BJ (cell line): ENCODE data around the gene RIOX2. TPM values are rescaled to one million over a fixed set of nuclear protein-coding genes. Genes with fewer than 3 reads are reported as not detected.

Experiments used
- CTCF ChIA-PET: fragments of 350-600 bp; formaldehyde crosslinking; extraction: SDS; loops from one replicate; lab custom pipeline; 2021; ENCODE audit warnings: antibody characterized with exemption, inconsistent platforms; lab: Yijun Ruan, JAX
- POLR2A ChIA-PET: fragments of 300-600 bp; sonication (Branson Sonifier 250); formaldehyde crosslinking; extraction: SDS; loops from one replicate; lab custom pipeline; 2021; ENCODE audit warnings: antibody characterized with exemption; lab: Charles Lee
- DNase-seq: peaks from one replicate; pipeline ENCODE4 v3.0.0-alpha.2; 2011; ENCODE audit warnings: low read depth
- H3K27me3 ChIP-seq: 2 replicates; pipeline ENCODE4 v1.6.0; 2011; ENCODE audit warnings: low read length; ENCODE audit not compliant: control insufficient read depth, insufficient read depth
- H3K36me3 ChIP-seq: 2 replicates; pipeline ENCODE4 v1.5.1; 2011; ENCODE audit warnings: low read length; ENCODE audit not compliant: control insufficient read depth, insufficient read depth
- H3K4me3 ChIP-seq: 2 replicates; pipeline ENCODE4 v1.5.1; 2011; ENCODE audit warnings: low read depth, mild to moderate bottlenecking, control low read depth, low read length
- polyA plus RNA-seq: library from polyadenylated mRNA; depleted of rRNA; stranded (reverse); fragments of >200 nt; gene quantifications from 2 replicates; pipeline ENCODE4 v1.2.3, GENCODE V29; 2011
- TF ChIP-seq, protein P1 (sequence below): IDR thresholded peaks from 2 replicates; pipeline ENCODE4 v1.5.1; 2011; ENCODE audit warnings: low read depth, mild to moderate bottlenecking, control low read depth, inconsistent platforms, low read length, moderate library complexity; ENCODE audit not compliant: insufficient read depth

The RIOX2 gene
- polyA plus RNA-seq, 1 experiment: 19.6 TPM

- DNase-seq: no peak
- POLR2A ChIA-PET: no interaction called here
- Histone ChIP-seq H3K36me3 (peaks cover 3% of the 10 kb centered on the region; the same call in 1 of the 2 replicates), H3K27me3 (no peaks in the 10 kb centered on the region), H3K4me3 (no peak overlapping the region)
- TF ChIP-seq, protein P1, sequence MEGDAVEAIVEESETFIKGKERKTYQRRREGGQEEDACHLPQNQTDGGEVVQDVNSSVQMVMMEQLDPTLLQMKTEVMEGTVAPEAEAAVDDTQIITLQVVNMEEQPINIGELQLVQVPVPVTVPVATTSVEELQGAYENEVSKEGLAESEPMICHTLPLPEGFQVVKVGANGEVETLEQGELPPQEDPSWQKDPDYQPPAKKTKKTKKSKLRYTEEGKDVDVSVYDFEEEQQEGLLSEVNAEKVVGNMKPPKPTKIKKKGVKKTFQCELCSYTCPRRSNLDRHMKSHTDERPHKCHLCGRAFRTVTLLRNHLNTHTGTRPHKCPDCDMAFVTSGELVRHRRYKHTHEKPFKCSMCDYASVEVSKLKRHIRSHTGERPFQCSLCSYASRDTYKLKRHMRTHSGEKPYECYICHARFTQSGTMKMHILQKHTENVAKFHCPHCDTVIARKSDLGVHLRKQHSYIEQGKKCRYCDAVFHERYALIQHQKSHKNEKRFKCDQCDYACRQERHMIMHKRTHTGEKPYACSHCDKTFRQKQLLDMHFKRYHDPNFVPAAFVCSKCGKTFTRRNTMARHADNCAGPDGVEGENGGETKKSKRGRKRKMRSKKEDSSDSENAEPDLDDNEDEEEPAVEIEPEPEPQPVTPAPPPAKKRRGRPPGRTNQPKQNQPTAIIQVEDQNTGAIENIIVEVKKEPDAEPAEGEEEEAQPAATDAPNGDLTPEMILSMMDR: no peak
- CTCF ChIA-PET: no interaction called here
Measured at GRCh38 chr3:97960551-97960950, 11.7 kb downstream of the RIOX2 start.

- CTCF ChIA-PET: interaction anchor here (1.5 kb wide), 1 partner anchor 10 kb away, joined by 5 read pairs; no protein-coding TSS in a partner anchor
- H3K36me3 ChIP-seq: peaks cover 3% of the 10 kb centered on the region; the same call in 1 of the 2 replicates
- POLR2A ChIA-PET: no interaction called here
- TF ChIP-seq, protein P1: no peak
- H3K4me3 ChIP-seq: no peak overlapping the region
- DNase-seq: no peak
- H3K27me3 ChIP-seq: no peaks in the 10 kb centered on the region
Measured at GRCh38 chr3:97959872-97960271, 12.4 kb downstream of the RIOX2 start.

DNA sequence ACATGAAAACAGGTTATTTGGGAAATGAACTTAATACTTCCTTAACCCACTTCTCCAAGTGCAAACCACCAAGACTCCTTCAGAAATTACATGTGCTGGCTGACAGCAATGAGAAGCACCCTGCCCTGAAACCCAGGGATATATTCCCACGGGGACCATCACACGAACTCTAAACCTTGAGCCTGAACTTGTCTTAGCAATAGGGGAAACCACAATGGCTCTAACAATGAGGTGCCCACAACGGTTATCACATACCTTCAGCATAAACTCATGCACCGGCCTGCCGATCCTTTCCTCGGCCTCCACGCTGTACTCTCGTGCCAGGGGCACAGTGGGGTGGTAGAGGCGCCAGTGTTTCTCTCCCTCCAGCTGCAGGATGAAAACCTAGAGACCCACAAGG, 13.4 kb downstream of the RIOX2 start:
- H3K36me3 ChIP-seq: peaks cover 3% of the 10 kb centered on the region; the same call in 1 of the 2 replicates
- TF ChIP-seq, protein P1: no peak
- no peak overlapping the region for H3K4me3 ChIP-seq
- DNase-seq: no peak
- H3K27me3 ChIP-seq: no peaks in the 10 kb centered on the region
- ChIA-PET CTCF (interaction anchor here (1.5 kb wide), 1 partner anchor 9 kb away, joined by 5 read pairs; no protein-coding TSS in a partner anchor), POLR2A (no interaction called here)

- ChIA-PET POLR2A (no interaction called here), CTCF (no interaction called here)
- TF ChIP-seq, protein P1: no peak
- H3K27me3 ChIP-seq: no peaks in the 10 kb centered on the region
- H3K36me3 ChIP-seq: peaks cover 5% of the 10 kb centered on the region; the same call in 1 of the 2 replicates
- no peak for DNase-seq
- H3K4me3 ChIP-seq: no peak overlapping the region
Measured at GRCh38 chr3:97958396-97958795, 13.8 kb downstream of the RIOX2 start.

- H3K36me3 ChIP-seq: peaks cover 5% of the 10 kb centered on the region; the same call in 1 of the 2 replicates
- ChIA-PET CTCF (no interaction called here), POLR2A (no interaction called here)
- TF ChIP-seq, protein P1: no peak
- no peaks in the 10 kb centered on the region for H3K27me3 ChIP-seq
- DNase-seq: no peak
- no peak overlapping the region for H3K4me3 ChIP-seq
Measured at GRCh38 chr3:97957617-97958311, 14.5 kb downstream of the RIOX2 start.
